ENCODE results near the gene SFT2D2. TPM values are rescaled to one million over a fixed set of nuclear protein-coding genes. Genes with fewer than 3 reads are reported as not detected.

SFT2D2 gene
- total and polyA plus RNA-seq, 7 donors = 2.5 to 43.2 (median 36.7) TPM

GRCh38 chr1:168266644-168267186 lies 40.9 kb downstream of the SFT2D2 start:
- DNase-seq = no peak

GRCh38 chr1:168271636-168272035 lies 45.8 kb downstream of the SFT2D2 start:
- no peaks in the 10 kb centered on the region for H3K4me1 ChIP-seq
- H3K27ac ChIP-seq = no peak overlapping the region
- intact Hi-C loops (cut with DNase I) = no loop called here
- H3K27me3 ChIP-seq = no peaks in the 10 kb centered on the region
- WGBS, 2 donors = 92 to 93% methylated on average over 1 of the region's 1 CpG
- no peaks in the 10 kb centered on the region for H3K36me3 ChIP-seq
- no peak overlapping the region for H3K4me3 ChIP-seq
- no peaks in the 10 kb centered on the region for H3K9me3 ChIP-seq
- DNase-seq = no peak
- TF ChIP-seq EP300 (IDR thresholded peaks at IDR 0.05) (no peak), CTCF (IDR thresholded peaks at IDR 0.05) (no peak)

More at GRCh38 chr1:168266644-168267186, 40.9 kb downstream of the SFT2D2 start:
- 88 to 92% methylated on average over 6 of the region's 6 CpGs for WGBS, 2 donors
- no peak overlapping the region for H3K27ac ChIP-seq
- H3K9me3 ChIP-seq = no peaks in the 10 kb centered on the region
- intact Hi-C loops (cut with DNase I) = no loop called here
- no peaks in the 10 kb centered on the region for H3K4me1 ChIP-seq
- no peak overlapping the region for H3K4me3 ChIP-seq
- no peaks in the 10 kb centered on the region for H3K36me3 ChIP-seq
- no peaks in the 10 kb centered on the region for H3K27me3 ChIP-seq
- TF ChIP-seq EP300 (IDR thresholded peaks at IDR 0.05) = no peak
- TF ChIP-seq POLR2A (IDR thresholded peaks at IDR 0.05) = no peak
- TF ChIP-seq CTCF (IDR thresholded peaks at IDR 0.05) = no peak
- TF ChIP-seq POLR2AphosphoS5 (IDR thresholded peaks at IDR 0.05) = no peak

- no peaks in the 10 kb centered on the region for H3K9me3 ChIP-seq
- intact Hi-C loops (cut with DNase I) = no loop called here
- H3K36me3 ChIP-seq = no peaks in the 10 kb centered on the region
- H3K4me3 ChIP-seq = no peak overlapping the region
- H3K27ac ChIP-seq = no peak overlapping the region
- 35 to 81% methylated on average over 1 of the region's 1 CpG for whole genome bisulfite sequencing, 2 donors
- no peaks in the 10 kb centered on the region for H3K27me3 ChIP-seq
- H3K4me1 ChIP-seq = no peaks in the 10 kb centered on the region
- TF ChIP-seq POLR2AphosphoS5 (IDR thresholded peaks at IDR 0.05) (no peak), EP300 (IDR thresholded peaks at IDR 0.05) (no peak)
- no peak for DNase-seq
These were observed 47.8 kb downstream of the SFT2D2 start for GRCh38 chr1:168273575-168273974.

DNA sequence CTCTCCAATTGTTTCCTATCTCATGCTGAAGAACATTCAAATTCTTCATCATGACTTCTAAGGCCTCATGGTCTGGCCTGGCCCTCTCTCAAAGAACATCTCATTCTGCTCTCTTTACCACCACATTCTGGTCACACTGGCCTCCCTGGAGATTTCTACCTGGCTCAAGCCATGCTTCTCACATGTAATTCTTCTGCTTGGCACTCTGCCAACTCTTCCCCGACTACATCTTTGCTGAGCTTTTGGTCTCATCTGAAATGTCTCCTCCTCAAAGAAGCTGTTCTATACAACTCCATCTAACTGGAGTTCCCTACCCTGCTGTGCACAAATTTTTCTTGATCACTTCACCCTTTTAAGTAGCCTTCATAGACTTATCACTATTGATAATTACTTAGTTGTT lies 53.4 kb downstream of the SFT2D2 start:
- intact Hi-C loops (cut with DNase I) = no loop called here
- no peak for DNase-seq
- no peaks in the 10 kb centered on the region for H3K36me3 ChIP-seq
- TF ChIP-seq CTCF (IDR thresholded peaks at IDR 0.05) = no peak
- TF ChIP-seq POLR2A (IDR thresholded peaks at IDR 0.05) = no peak
- no peak for TF ChIP-seq EP300 (IDR thresholded peaks at IDR 0.05)
- no peak for TF ChIP-seq POLR2AphosphoS5 (IDR thresholded peaks at IDR 0.05)
- H3K27me3 ChIP-seq = no peaks in the 10 kb centered on the region
- peaks cover 0 to 7% (median 0%) of the 10 kb centered on the region in 4 donors for H3K4me1 ChIP-seq
- 90% methylated on average over 1 of the region's 1 CpG for WGBS, 2 donors
- H3K9me3 ChIP-seq = no peaks in the 10 kb centered on the region
- no peak overlapping the region for H3K4me3 ChIP-seq
- no peak overlapping the region for H3K27ac ChIP-seq

- WGBS, 2 donors = 93 to 94% methylated on average over 7 of the region's 7 CpGs
- TF ChIP-seq POLR2AphosphoS5 (IDR thresholded peaks at IDR 0.05) (no peak), EP300 (IDR thresholded peaks at IDR 0.05) (no peak), POLR2A (IDR thresholded peaks at IDR 0.05) (no peak), CTCF (IDR thresholded peaks at IDR 0.05) (no peak)
These were observed 54.6 kb downstream of the SFT2D2 start, which contains the start of gene TBX19 for GRCh38 chr1:168280296-168280927. Gene TBX19, plus strand, starts transcription at chr1:168280877. Its CDS starts 214 bp downstream, at chr1:168281091.

More at GRCh38 chr1:168280296-168280927, 54.6 kb downstream of the SFT2D2 start, which contains the start of gene TBX19:
- Histone ChIP-seq H3K9me3 (no peaks in the 10 kb centered on the region), H3K27me3 (no peaks in the 10 kb centered on the region), H3K4me3 (no peak within 1 kb of the TSS), H3K27ac (no peak within 1 kb of the TSS), H3K4me1 (peaks cover 0 to 17% (median 7%) of the 10 kb centered on the region in 4 donors), H3K36me3 (no peaks in the 10 kb centered on the region)
- intact Hi-C loops (cut with DNase I) = no loop called here
- DNase-seq = no peak
